MCF 10A (cell line): Measurements from ENCODE around the gene SDK1. TPM values are rescaled to one million over a fixed set of nuclear protein-coding genes. Genes with fewer than 3 reads are reported as not detected.

Experiments
- BruUV-seq: library from RNA; stranded (reverse); fragments of 400-500 nt; replicated peaks from 2 replicates; lab custom pipeline; 2021; lab: Mats Ljungman, UMichigan
- CTCF ChIA-PET: fragments of 300-600 bp; sonication (Branson Sonifier 250); formaldehyde crosslinking; extraction: SDS; loops from one replicate; lab custom pipeline; 2021; ENCODE audit warnings: antibody characterized with exemption, inconsistent platforms; lab: Yijun Ruan, JAX
- POLR2A ChIA-PET: fragments of 300-600, 350-650 bp; sonication (Branson Sonifier 250); formaldehyde crosslinking; extraction: SDS; loops from one replicate; lab custom pipeline; 2020; ENCODE audit warnings: antibody characterized with exemption, inconsistent platforms; lab: Yijun Ruan, JAX
- DNase-seq: peaks from one replicate; pipeline ENCODE4 v3.0.0-alpha.2; 2018; ENCODE audit not compliant: unreplicated experiment
- H3K27ac Mint-ChIP-seq: one replicate; pipeline ENCODE4 v1.8.0; 2022; ENCODE audit warnings: mild to moderate bottlenecking, low read depth, mixed read lengths; ENCODE audit not compliant: unreplicated experiment
- H3K27me3 Mint-ChIP-seq: one replicate; pipeline ENCODE4 v1.8.0; 2022; ENCODE audit warnings: mixed read lengths; ENCODE audit not compliant: insufficient read depth, unreplicated experiment
- H3K36me3 Mint-ChIP-seq: one replicate; pipeline ENCODE4 v1.8.0; 2022; ENCODE audit warnings: mild to moderate bottlenecking, moderate library complexity, mixed read lengths; ENCODE audit not compliant: insufficient read depth, unreplicated experiment
- H3K4me1 Mint-ChIP-seq: one replicate; pipeline ENCODE4 v1.8.0; 2022; ENCODE audit warnings: mixed read lengths; ENCODE audit not compliant: insufficient read depth, unreplicated experiment
- H3K4me3 Mint-ChIP-seq: one replicate; pipeline ENCODE4 v1.8.0; 2022; ENCODE audit warnings: mild to moderate bottlenecking, moderate library complexity, mixed read lengths; ENCODE audit not compliant: unreplicated experiment
- H3K9me3 Mint-ChIP-seq: one replicate; pipeline ENCODE4 v1.8.0; 2022; ENCODE audit warnings: mixed read lengths; ENCODE audit not compliant: unreplicated experiment
- CTCF ChIP-seq: fragments of 200-600 bp; IDR thresholded peaks from one replicate; pipeline ENCODE4 v1.8.0; 2022; ENCODE audit warnings: antibody characterized with exemption, mild to moderate bottlenecking; ENCODE audit not compliant: unreplicated experiment
- intact Hi-C: fragments of 100-400 bp; cut with micrococcal nuclease; formaldehyde crosslinking; loops from 2 replicates; pipeline ENCODE4 v1.14.1; 2022
- total RNA-seq: library from RNA; stranded (reverse); gene quantifications from 2 replicates; pipeline ENCODE4 v1.2.3, GENCODE V29; 2022

SDK1 gene
- total RNA-seq, 1 experiment from 2014 or later = 3.3 TPM

DNA sequence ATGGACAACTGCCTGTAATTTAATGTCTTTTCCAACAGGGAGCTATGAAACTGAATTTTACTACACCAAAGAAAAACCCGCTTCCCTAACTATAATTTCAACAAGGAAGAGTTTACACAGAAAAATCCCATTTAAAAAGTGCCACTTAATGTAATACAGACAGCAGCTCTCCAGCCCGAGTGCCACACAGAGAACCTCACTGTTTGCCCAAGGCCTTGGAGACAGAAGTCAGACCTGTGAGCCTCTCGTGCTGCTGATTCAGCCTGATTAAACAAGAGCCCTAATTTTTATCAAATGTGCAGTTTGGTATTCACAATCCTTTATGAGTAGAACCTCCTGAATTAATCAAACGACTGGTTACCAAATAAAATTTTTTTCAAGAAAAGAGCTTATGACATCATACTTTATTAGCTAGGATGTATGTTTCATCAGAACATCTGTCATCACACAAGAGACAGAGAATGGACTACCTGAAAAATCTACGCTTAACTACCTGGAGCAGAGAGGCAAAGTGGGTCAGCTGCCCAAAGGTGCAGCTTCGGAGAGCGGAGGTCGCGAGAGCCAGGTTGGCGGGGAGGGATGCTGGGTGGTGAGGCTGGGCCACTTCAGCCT lies 543.6 kb downstream of the SDK1 start:
- Mint-ChIP-seq H3K4me1 (no peaks in the 10 kb centered on the region), H3K36me3 (no peaks in the 10 kb centered on the region), H3K4me3 (no peak overlapping the region), H3K27ac (no peak overlapping the region), H3K9me3 (peaks cover 7% of the 10 kb centered on the region), H3K27me3 (no peaks in the 10 kb centered on the region)
- CTCF ChIA-PET = interaction anchor here (0.6 kb wide), 2 partner anchors 11 to 821 kb away, joined by 3 read pairs; no protein-coding TSS in a partner anchor
- DNase-seq = no peak
- BruUV-seq = no TSS peak
- intact Hi-C loops = no loop called here
- no peak for TF ChIP-seq CTCF
- POLR2A ChIA-PET = interaction anchor here (1.2 to 1.3 kb wide), 2 partner anchors 11 to 489 kb away, joined by 3 to 6 read pairs; no protein-coding TSS in a partner anchor

DNA sequence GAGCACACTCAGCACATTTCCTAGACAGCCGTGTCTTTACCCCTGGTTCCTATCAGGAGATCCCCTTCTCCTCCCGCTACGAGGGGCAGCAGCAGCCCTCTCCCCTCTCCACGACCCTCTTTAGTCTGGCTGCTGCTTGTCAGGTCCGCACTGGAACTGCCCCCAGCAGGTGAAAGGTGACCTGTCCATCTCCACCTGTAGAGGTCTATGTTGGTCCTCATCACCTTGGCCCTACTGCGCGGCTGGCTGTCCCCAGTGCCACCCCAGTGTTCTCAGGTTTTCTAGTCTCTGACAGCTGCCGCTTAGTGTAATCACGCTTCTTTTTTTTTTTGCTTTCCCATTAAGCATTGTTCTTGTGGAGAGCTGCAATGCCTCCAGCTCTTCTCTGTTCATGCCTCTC lies 545.7 kb downstream of the SDK1 start:
- ChIA-PET POLR2A (no interaction called here), CTCF (no interaction called here)
- H3K4me1 Mint-ChIP-seq = no peaks in the 10 kb centered on the region

DNA sequence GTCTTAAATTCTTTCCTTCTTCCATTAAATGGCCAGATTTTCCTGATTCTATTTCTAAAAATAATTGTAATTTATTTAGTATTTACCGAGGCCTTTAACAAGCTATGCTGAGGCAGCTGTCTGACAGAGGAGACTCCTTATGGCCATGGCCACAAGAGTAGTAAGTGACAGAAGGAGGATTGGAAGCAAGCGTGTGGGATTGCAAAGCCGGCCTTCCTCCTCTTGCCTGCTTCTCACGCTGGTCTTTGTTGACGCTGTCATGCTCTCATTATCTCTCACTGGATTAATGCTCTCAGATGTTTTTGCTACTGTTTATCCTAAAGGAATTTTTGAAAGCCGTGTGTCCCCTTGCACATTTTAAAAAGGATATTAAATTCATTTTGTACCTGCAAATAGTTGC lies 546.3 kb downstream of the SDK1 start:
- ChIA-PET CTCF (no interaction called here), POLR2A (no interaction called here)
- Mint-ChIP-seq H3K36me3 (no peaks in the 10 kb centered on the region), H3K4me1 (no peaks in the 10 kb centered on the region), H3K9me3 (peaks cover 7% of the 10 kb centered on the region), H3K4me3 (no peak overlapping the region), H3K27ac (no peak overlapping the region), H3K27me3 (no peaks in the 10 kb centered on the region)
- TF ChIP-seq CTCF = no peak
- no peak for DNase-seq
- intact Hi-C loops = no loop called here
- no TSS peak for BruUV-seq

More for the DNA sequence above, 545.7 kb downstream of the SDK1 start:
- DNase-seq = no peak
- H3K36me3 Mint-ChIP-seq = no peaks in the 10 kb centered on the region
- no peak for TF ChIP-seq CTCF
- no peaks in the 10 kb centered on the region for H3K27me3 Mint-ChIP-seq
- H3K27ac Mint-ChIP-seq = no peak overlapping the region
- BruUV-seq = no TSS peak
- peaks cover 7% of the 10 kb centered on the region for H3K9me3 Mint-ChIP-seq
- H3K4me3 Mint-ChIP-seq = no peak overlapping the region
- intact Hi-C loops = no loop called here

- Mint-ChIP-seq H3K27ac (no peak overlapping the region), H3K4me3 (no peak overlapping the region), H3K9me3 (peaks cover 22% of the 10 kb centered on the region), H3K27me3 (no peaks in the 10 kb centered on the region), H3K36me3 (no peaks in the 10 kb centered on the region), H3K4me1 (peaks cover 29% of the 10 kb centered on the region)
- intact Hi-C loops = no loop called here
- ChIA-PET CTCF (interaction anchor here (0.7 kb wide), 1 partner anchor 894 kb away, joined by 3 read pairs; no protein-coding TSS in a partner anchor), POLR2A (interaction anchor here (0.7 kb wide), 1 partner anchor 1146 kb away, joined by 3 read pairs; no protein-coding TSS in a partner anchor)
- TF ChIP-seq CTCF = no peak
- no peak for DNase-seq
- no TSS peak for BruUV-seq
Observed at GRCh38 chr7:3859431-3859830, 558.4 kb downstream of the SDK1 start.
